CD4-positive, alpha-beta T cell (primary cell): ENCODE results near the gene CRYBA2. TPM values are rescaled to one million over a fixed set of nuclear protein-coding genes. Genes with fewer than 3 reads are reported as not detected.

Source experiments
- ATAC-seq: fragments of 200-7000 bp; cut with Tn5 transposase; one replicate; pipeline ENCODE4 v1.10.0; 2022; ENCODE audit warnings: mild to moderate bottlenecking; ENCODE audit not compliant: poor library complexity
- CTCF ChIA-PET: fragments of 350-600 bp; sonication (Branson Sonifier 250); formaldehyde crosslinking; loops from one replicate; lab custom pipeline; 2021; ENCODE audit warnings: antibody characterized with exemption, inconsistent platforms; lab: Charles Lee
- POLR2A ChIA-PET: fragments of 350-600 bp; sonication (Branson Sonifier 250); formaldehyde crosslinking; loops from one replicate; lab custom pipeline; 2021; ENCODE audit warnings: antibody characterized with exemption, inconsistent platforms; lab: Charles Lee
- DNase-seq, 14 experiments: peaks; one replicate each; pipeline ENCODE4 v3.0.0-alpha.2; 2013 to 2020; ENCODE audit warnings: mixed read lengths in 2 of 14
- H3K27ac ChIP-seq, 2 donors: one replicate each; pipeline versions ENCODE4 v1.5.1 to v1.7.0; 2013; ENCODE audit warnings: low read length in 2 of 2, low read depth in 1 of 2, mild to moderate bottlenecking in 1 of 2
- H3K27me3 ChIP-seq, 2 experiments: 1 replicate in 1 of 2; 2 replicates in 1 of 2; pipeline versions ENCODE4 v1.6.1 to v1.7.0; 2013; ENCODE audit warnings: low read length in 2 of 2, control low read depth in 1 of 2, mild to moderate bottlenecking in 1 of 2, moderate library complexity in 1 of 2; ENCODE audit not compliant: insufficient read depth in 2 of 2, control insufficient read depth in 1 of 2
- H3K36me3 ChIP-seq: one replicate; pipeline ENCODE4 v1.6.1; 2013; ENCODE audit warnings: low read length, control low read depth; ENCODE audit not compliant: insufficient read depth
- H3K4me1 ChIP-seq: one replicate; pipeline ENCODE4 v1.6.1; 2013; ENCODE audit warnings: low read length, control low read depth; ENCODE audit not compliant: insufficient read depth
- H3K4me3 ChIP-seq: one replicate; pipeline ENCODE4 v1.5.1; 2013; ENCODE audit warnings: mild to moderate bottlenecking, low read length, moderate library complexity
- H3K9me3 ChIP-seq, 2 experiments: 1 replicate in 1 of 2; 2 replicates in 1 of 2; pipeline versions ENCODE4 v1.6.1 to v1.7.0; 2013; ENCODE audit warnings: low read length in 2 of 2, mild to moderate bottlenecking in 2 of 2, control low read depth in 1 of 2, moderate library complexity in 1 of 2; ENCODE audit not compliant: control insufficient read depth in 1 of 2, insufficient read depth in 1 of 2
- H3K27ac Mint-ChIP-seq: one replicate; pipeline ENCODE4 v1.8.0; 2020; ENCODE audit warnings: mixed read lengths
- H3K27me3 Mint-ChIP-seq: one replicate; pipeline ENCODE4 v1.8.0; 2021; ENCODE audit warnings: mixed read lengths
- H3K36me3 Mint-ChIP-seq: one replicate; pipeline ENCODE4 v1.8.0; 2021; ENCODE audit warnings: low read depth, mixed read lengths
- H3K4me1 Mint-ChIP-seq: one replicate; pipeline ENCODE4 v1.8.0; 2021; ENCODE audit warnings: low read depth, mixed read lengths
- H3K4me3 Mint-ChIP-seq: one replicate; pipeline ENCODE4 v1.8.0; 2020; ENCODE audit warnings: mild to moderate bottlenecking, mixed read lengths
- H3K9me3 Mint-ChIP-seq: one replicate; pipeline ENCODE4 v1.8.0; 2020; ENCODE audit warnings: mixed read lengths
- intact Hi-C, 2 experiments: fragments of 100-400 bp; cut with DNase I in 1 of 2; cut with micrococcal nuclease in 1 of 2; formaldehyde crosslinking; loops; one replicate each; pipeline versions ENCODE4 v1.15.1 to v1.9.0; 2023 to 2025; cut with DNase I, micrococcal nuclease
- total RNA-seq, 174 experiments: library from RNA in 2 of 174; stranded (reverse) in 2 of 174; gene quantifications; one replicate each; pipeline ENCODE4 v1.2.3 and lab custom pipeline; 2021 to 2026
- TF ChIP-seq, protein P1 (sequence below): fragments of 200-600 bp; IDR thresholded peaks from one replicate; pipeline ENCODE4 v1.8.0; 2022; ENCODE audit warnings: antibody characterized with exemption, mild to moderate bottlenecking

The CRYBA2 gene
- total RNA-seq, 2 experiments from 2014 or later, result not detected

DNA sequence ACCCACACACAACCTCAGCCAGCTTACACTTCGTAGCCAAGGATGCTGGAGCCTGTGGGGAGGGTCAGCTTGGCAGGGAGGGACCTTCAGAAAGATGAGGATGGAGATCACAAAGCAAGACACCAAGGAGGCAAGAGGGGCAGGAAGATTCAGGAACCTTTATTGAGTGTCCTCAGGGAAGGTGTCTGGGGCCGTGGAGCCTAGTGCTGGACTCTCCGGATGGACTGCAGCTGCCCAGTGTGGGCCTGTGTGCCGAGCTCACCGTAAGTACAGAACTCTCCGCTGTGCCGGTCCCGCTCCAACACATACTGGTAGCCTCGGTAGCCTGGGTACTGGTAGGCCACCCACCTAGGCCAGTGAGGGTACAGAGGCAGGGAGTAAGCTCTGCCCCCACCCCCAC is 3.2 kb downstream of the CRYBA2 start:
- no peaks in the 10 kb centered on the region for H3K9me3 Mint-ChIP-seq
- no peak for DNase-seq
- no peaks in the 10 kb centered on the region for H3K36me3 Mint-ChIP-seq
- Histone ChIP-seq H3K9me3 (peaks cover 0 to 11% of the 10 kb centered on the region in 2 experiments), H3K4me3 (no peak overlapping the region), H3K4me1 (peaks cover 25% of the 10 kb centered on the region), H3K27ac (no peak overlapping the region), H3K27me3 (peaks cover 90 to 96% of the 10 kb centered on the region in 2 experiments), H3K36me3 (no peaks in the 10 kb centered on the region)
- H3K4me1 Mint-ChIP-seq, result peaks cover 11% of the 10 kb centered on the region
- ATAC-seq, result no peak
- CTCF ChIA-PET, result interaction anchor here (3.0 kb wide), 1 partner anchor 10 kb away, joined by 12 read pairs; no protein-coding TSS in a partner anchor
- POLR2A ChIA-PET, result no interaction called here
- peaks cover 93% of the 10 kb centered on the region for H3K27me3 Mint-ChIP-seq
- TF ChIP-seq, protein P1, sequence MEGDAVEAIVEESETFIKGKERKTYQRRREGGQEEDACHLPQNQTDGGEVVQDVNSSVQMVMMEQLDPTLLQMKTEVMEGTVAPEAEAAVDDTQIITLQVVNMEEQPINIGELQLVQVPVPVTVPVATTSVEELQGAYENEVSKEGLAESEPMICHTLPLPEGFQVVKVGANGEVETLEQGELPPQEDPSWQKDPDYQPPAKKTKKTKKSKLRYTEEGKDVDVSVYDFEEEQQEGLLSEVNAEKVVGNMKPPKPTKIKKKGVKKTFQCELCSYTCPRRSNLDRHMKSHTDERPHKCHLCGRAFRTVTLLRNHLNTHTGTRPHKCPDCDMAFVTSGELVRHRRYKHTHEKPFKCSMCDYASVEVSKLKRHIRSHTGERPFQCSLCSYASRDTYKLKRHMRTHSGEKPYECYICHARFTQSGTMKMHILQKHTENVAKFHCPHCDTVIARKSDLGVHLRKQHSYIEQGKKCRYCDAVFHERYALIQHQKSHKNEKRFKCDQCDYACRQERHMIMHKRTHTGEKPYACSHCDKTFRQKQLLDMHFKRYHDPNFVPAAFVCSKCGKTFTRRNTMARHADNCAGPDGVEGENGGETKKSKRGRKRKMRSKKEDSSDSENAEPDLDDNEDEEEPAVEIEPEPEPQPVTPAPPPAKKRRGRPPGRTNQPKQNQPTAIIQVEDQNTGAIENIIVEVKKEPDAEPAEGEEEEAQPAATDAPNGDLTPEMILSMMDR, result no peak
- H3K27ac Mint-ChIP-seq, result no peak overlapping the region
- H3K4me3 Mint-ChIP-seq, result no peak overlapping the region
- intact Hi-C loops, result no loop called here

DNA sequence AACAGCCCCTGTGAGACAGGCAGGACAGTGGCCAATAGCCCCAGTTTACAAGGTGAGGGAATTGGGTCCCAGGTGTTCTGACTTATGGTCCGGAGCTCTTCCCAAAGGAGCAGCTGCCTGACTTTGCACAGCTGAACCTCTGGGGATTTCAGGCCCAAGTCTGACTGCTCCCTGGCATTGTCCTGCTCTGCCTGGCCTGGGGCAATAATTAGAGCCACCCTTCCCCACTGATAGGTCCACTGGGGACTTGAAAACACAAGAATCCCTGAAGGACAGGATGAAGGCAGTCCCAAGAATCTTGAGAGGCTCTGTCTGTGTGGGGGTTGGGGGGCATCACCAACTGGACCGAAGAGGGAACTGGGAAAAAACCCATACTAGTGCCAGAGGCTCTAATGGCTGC is 4.6 kb downstream of the CRYBA2 start:
- peaks cover 90% of the 10 kb centered on the region for H3K27me3 Mint-ChIP-seq
- H3K36me3 ChIP-seq, result no peaks in the 10 kb centered on the region
- H3K27me3 ChIP-seq, result peaks cover 90 to 98% of the 10 kb centered on the region in 2 experiments
- ATAC-seq (no peak), DNase-seq (no peak)
- no peak overlapping the region for H3K4me3 Mint-ChIP-seq
- no peak overlapping the region for H3K27ac Mint-ChIP-seq
- no peak overlapping the region for H3K4me3 ChIP-seq
- H3K9me3 ChIP-seq, result peaks cover 0 to 22% of the 10 kb centered on the region in 2 experiments
- no peak overlapping the region for H3K27ac ChIP-seq
- peaks cover 14% of the 10 kb centered on the region for H3K4me1 Mint-ChIP-seq
- no peaks in the 10 kb centered on the region for H3K9me3 Mint-ChIP-seq
- CTCF ChIA-PET, result interaction anchor here (3.0 kb wide), 1 partner anchor 9 kb away, joined by 12 read pairs; no protein-coding TSS in a partner anchor
- no peaks in the 10 kb centered on the region for H3K36me3 Mint-ChIP-seq
- H3K4me1 ChIP-seq, result peaks cover 32% of the 10 kb centered on the region
- intact Hi-C loops, result no loop called here
- TF ChIP-seq, protein P1, result no peak
- POLR2A ChIA-PET, result no interaction called here

DNA sequence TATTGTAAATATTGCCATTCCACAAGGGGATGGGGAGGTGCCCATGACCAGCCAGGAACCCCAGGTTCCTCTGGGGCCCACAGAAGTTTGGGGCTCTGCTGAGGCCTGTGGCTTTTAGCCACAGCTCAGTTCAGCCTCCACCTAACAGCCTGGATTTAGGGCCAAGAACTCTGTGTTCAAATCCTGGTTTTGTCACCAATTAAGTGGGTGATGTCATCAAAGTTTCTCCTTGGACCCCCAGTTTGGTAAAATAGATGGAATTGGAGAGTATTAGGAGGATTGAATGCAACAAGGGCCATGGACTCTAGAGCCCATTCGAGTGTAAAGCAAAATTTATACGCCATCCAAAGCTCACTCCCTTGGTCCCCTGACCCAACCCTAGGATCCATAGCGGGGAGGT is 5.1 kb downstream of the CRYBA2 start:
- Histone ChIP-seq H3K4me3 (no peak overlapping the region), H3K27me3 (peaks cover 90 to 99% of the 10 kb centered on the region in 2 experiments), H3K27ac (no peak overlapping the region), H3K9me3 (peaks cover 0 to 17% of the 10 kb centered on the region in 2 experiments), H3K36me3 (no peaks in the 10 kb centered on the region), H3K4me1 (peaks cover 31% of the 10 kb centered on the region)
- ATAC-seq, result no peak
- TF ChIP-seq, protein P1, result no peak
- Mint-ChIP-seq H3K4me1 (peaks cover 19% of the 10 kb centered on the region), H3K27me3 (peaks cover 94% of the 10 kb centered on the region), H3K27ac (no peak overlapping the region), H3K36me3 (no peaks in the 10 kb centered on the region), H3K9me3 (no peaks in the 10 kb centered on the region), H3K4me3 (no peak overlapping the region)
- ChIA-PET POLR2A (no interaction called here), CTCF (interaction anchor here (3.0 kb wide), 1 partner anchor 8 kb away, joined by 12 read pairs; no protein-coding TSS in a partner anchor)
- no peak for DNase-seq
- intact Hi-C loops, result no loop called here
